ENCODE data around the gene S100A10.

- TF ChIP-seq EP300 (IDR thresholded peaks at IDR 0.05) (no peak), POLR2A (IDR thresholded peaks at IDR 0.05; ENCODE audit: low read depth) (no peak), POLR2AphosphoS5 (IDR thresholded peaks at IDR 0.05) (no peak)
- TF ChIP-seq, protein P1, sequence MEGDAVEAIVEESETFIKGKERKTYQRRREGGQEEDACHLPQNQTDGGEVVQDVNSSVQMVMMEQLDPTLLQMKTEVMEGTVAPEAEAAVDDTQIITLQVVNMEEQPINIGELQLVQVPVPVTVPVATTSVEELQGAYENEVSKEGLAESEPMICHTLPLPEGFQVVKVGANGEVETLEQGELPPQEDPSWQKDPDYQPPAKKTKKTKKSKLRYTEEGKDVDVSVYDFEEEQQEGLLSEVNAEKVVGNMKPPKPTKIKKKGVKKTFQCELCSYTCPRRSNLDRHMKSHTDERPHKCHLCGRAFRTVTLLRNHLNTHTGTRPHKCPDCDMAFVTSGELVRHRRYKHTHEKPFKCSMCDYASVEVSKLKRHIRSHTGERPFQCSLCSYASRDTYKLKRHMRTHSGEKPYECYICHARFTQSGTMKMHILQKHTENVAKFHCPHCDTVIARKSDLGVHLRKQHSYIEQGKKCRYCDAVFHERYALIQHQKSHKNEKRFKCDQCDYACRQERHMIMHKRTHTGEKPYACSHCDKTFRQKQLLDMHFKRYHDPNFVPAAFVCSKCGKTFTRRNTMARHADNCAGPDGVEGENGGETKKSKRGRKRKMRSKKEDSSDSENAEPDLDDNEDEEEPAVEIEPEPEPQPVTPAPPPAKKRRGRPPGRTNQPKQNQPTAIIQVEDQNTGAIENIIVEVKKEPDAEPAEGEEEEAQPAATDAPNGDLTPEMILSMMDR (IDR thresholded peaks at IDR 0.05), result no peak
Measured at GRCh38 chr1:152002960-152003359, 9.3 kb upstream of the S100A10 start.
